Epithelial cell of esophagus (primary cell): ENCODE measurements around the gene CREB3L4.
A peak's percentile ranks its signal among the peaks of the same experiment; 100 is the strongest.

Experiments
- DNase-seq: peaks from one replicate; pipeline ENCODE4 v3.0.0; 2010; ENCODE audit warnings: low read depth
- H3K4me3 ChIP-seq: 2 replicates; pipeline ENCODE4 v1.5.1; 2011; ENCODE audit warnings: mild to moderate bottlenecking, low read length, control low read depth
- CTCF ChIP-seq: IDR thresholded peaks from 2 replicates; pipeline ENCODE4 v1.5.1; 2011; ENCODE audit warnings: low read depth, mild to moderate bottlenecking, low read length, control low read depth, inconsistent platforms; ENCODE audit not compliant: insufficient read depth; ENCODE audit errors: missing control alignments

Gene CREB3L4

GRCh38 chr1:153944827-153945117, 22.9 kb upstream of the CREB3L4 start:
- no peak for TF ChIP-seq CTCF
- no peak overlapping the region for H3K4me3 ChIP-seq
- no peak for DNase-seq

- DNase-seq, result peak; percentile 54
- H3K4me3 ChIP-seq, result peak overlapping the region; percentile 74
- TF ChIP-seq CTCF, result no peak
Observed at GRCh38 chr1:153945131-153945794, 22.4 kb upstream of the CREB3L4 start.

GRCh38 chr1:153945795-153946621, 21.7 kb upstream of the CREB3L4 start:
- DNase-seq, result peak; percentile 71
- no peak for TF ChIP-seq CTCF

GRCh38 chr1:153946622-153947241, 21.0 kb upstream of the CREB3L4 start, which contains the start of gene DENND4B:
DENND4B (minus strand) TSS chr1:153946718; CDS start chr1:153944374, 2,344 bp downstream.
- TF ChIP-seq CTCF, result peak; percentile 69
- peak; percentile 75 for DNase-seq
- H3K4me3 ChIP-seq, result peak within 1 kb of the TSS; percentile 74

More at GRCh38 chr1:153945795-153946621, 21.7 kb upstream of the CREB3L4 start:
- peak overlapping the region; percentile 74 for H3K4me3 ChIP-seq

- no peak for DNase-seq
- no peak overlapping the region for H3K4me3 ChIP-seq
- no peak for TF ChIP-seq CTCF
Observed at GRCh38 chr1:153951183-153951582, 16.5 kb upstream of the CREB3L4 start.

GRCh38 chr1:153951801-153952200, 15.9 kb upstream of the CREB3L4 start:
- no peak overlapping the region for H3K4me3 ChIP-seq
- peak; percentile 60 for DNase-seq
- TF ChIP-seq CTCF, result no peak
